ENCODE measurements around the gene DCTN1. TPM values are rescaled to one million over a fixed set of nuclear protein-coding genes. Genes with fewer than 3 reads are reported as not detected.
A peak's percentile ranks its signal among the peaks of the same experiment; 100 is the strongest.

Gene DCTN1
- total RNA-seq = 100 to 1,000 TPM; 114 to 159 (median 116) TPM
- long read RNA-seq, donor 1, full-length matches to known transcripts = 237 of 343 reads
- long read RNA-seq, donor 1, partial matches to known transcripts = 63 of 343 reads
- long read RNA-seq, donor 1, other reads (novel, unspliced or antisense) = 43 of 343 reads
- long read RNA-seq, donor 2, full-length matches to known transcripts = 7 of 13 reads
- long read RNA-seq, donor 2, partial matches to known transcripts = 4 of 13 reads
- long read RNA-seq, donor 2, other reads (novel, unspliced or antisense) = 2 of 13 reads

DNA sequence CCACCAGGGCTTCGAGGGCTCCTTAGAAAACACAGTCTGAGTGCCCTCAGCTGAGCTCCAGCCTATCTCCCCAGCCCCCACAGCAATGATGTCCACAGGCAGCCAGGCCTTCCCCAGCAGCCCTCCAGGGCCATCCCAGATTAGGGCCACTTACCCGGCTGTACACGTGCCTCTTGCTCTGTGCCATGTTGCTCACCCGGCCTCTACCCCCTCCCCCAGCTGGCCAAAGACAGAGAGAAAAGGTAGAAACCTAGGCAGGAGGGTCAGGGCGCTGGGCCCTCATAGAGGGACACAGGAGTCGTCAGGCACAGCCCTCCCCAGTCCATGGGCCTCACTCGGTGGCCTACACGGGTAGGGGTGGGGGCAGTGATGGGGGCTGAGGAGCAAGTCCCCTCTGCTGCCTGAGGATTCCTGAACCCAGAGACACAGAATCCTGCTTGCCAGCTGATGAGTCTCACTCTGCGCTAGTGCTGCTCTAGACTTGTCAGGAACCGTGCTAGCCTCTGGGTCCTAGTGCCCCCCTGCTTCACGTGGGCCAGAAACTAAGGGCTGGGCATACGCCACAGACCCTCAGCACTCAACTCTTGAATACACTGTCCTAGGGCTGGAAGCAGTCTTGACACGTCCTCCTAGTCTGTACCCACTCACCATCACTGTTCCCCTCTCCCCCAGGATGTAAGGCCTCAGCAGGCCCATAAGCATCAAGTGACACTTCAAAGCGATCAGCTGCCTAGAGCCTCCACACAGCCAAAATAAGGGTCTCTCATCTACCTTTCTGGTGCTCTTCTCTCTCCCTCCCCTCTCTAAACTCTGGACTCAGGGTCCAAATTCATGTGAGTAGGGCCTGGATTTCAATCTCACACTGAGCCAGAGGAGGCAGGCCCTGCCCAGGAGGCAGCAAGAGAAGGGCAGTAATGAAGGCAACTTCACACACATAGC is at the start of gene DCTN1:
TSS of gene DCTN1 (minus strand) at position 461 of the 939 bp plus-strand sequence. CDS start at position 187, 274 bp downstream.
- no peak for TF ChIP-seq CTCF (IDR thresholded peaks at IDR 0.05)
- Histone ChIP-seq H3K9me3 (no peaks in the 10 kb centered on the region), H3K4me1 (ENCODE audit: low read depth) (peaks cover 14% of the 10 kb centered on the region), H3K4me3 (no peak within 1 kb of the TSS), H3K36me3 (ENCODE audit: low read depth) (no peaks in the 10 kb centered on the region)
- DNase-seq (peak in 1 of 3 donors; percentile 71), ATAC-seq (peak; percentile 77)
- intact Hi-C loops (cut with DNase I, micrococcal nuclease) = no loop called here

DNA sequence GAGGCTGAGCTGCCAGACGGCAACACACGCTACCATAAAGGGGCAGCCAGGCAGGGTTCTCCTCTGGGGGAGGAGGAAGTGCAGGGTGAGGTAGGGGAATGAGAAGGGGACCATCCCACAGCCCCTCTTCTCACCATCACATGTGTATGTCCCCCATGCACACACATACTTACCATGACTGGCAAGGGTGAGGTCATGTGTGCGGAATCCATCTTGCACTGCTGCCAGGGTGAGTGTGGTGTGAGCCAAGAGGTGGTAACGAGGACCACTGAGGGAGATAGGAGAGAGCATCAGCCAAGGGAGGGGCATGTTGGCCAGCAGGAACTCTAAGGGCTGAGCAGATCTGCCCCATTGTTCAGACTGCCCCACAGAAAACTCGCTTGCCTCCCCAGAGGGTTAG is 48.6 kb upstream of the DCTN1 start:
- TF ChIP-seq CTCF (IDR thresholded peaks at IDR 0.05) = no peak
- Histone ChIP-seq H3K36me3 (ENCODE audit: low read depth) (no peaks in the 10 kb centered on the region), H3K4me3 (no peak overlapping the region), H3K4me1 (ENCODE audit: low read depth) (peaks cover 17% of the 10 kb centered on the region), H3K9me3 (no peaks in the 10 kb centered on the region)
- DNase-seq (no peak), ATAC-seq (no peak)
- intact Hi-C loops (cut with DNase I, micrococcal nuclease) = no loop called here

GRCh38 chr2:74427551-74427950 is 47.4 kb upstream of the DCTN1 start:
- DNase-seq (no peak), ATAC-seq (no peak)
- peaks cover 17% of the 10 kb centered on the region for H3K4me1 ChIP-seq (ENCODE audit: low read depth)
- TF ChIP-seq CTCF (IDR thresholded peaks at IDR 0.05) = no peak
- H3K36me3 ChIP-seq (ENCODE audit: low read depth) = no peaks in the 10 kb centered on the region
- no peaks in the 10 kb centered on the region for H3K9me3 ChIP-seq
- H3K4me3 ChIP-seq = no peak overlapping the region
- intact Hi-C loops (cut with DNase I, micrococcal nuclease) = no loop called here

- H3K4me1 ChIP-seq (ENCODE audit: low read depth) = peaks cover 23% of the 10 kb centered on the region
- intact Hi-C loops (cut with DNase I, micrococcal nuclease) = no loop called here
- TF ChIP-seq CTCF (IDR thresholded peaks at IDR 0.05) = no peak
- no peaks in the 10 kb centered on the region for H3K9me3 ChIP-seq
- ATAC-seq (no peak), DNase-seq (no peak)
- no peak overlapping the region for H3K4me3 ChIP-seq
- H3K36me3 ChIP-seq (ENCODE audit: low read depth) = no peaks in the 10 kb centered on the region
Observed at GRCh38 chr2:74426181-74426758, 46.2 kb upstream of the DCTN1 start.

GRCh38 chr2:74425523-74425922 is 45.4 kb upstream of the DCTN1 start:
- Histone ChIP-seq H3K4me3 (no peak overlapping the region), H3K4me1 (ENCODE audit: low read depth) (peaks cover 28% of the 10 kb centered on the region), H3K36me3 (ENCODE audit: low read depth) (no peaks in the 10 kb centered on the region), H3K9me3 (no peaks in the 10 kb centered on the region)
- DNase-seq (no peak), ATAC-seq (no peak)
- intact Hi-C loops (cut with DNase I, micrococcal nuclease) = no loop called here
- TF ChIP-seq CTCF (IDR thresholded peaks at IDR 0.05) = no peak

All from mucosa of descending colon (tissue), 3 donors.